HEK293T (cell line): ENCODE results near the gene TNFAIP8.

Source experiments
- ARNT ChIP-seq: fragments of 450-650 bp; IDR thresholded peaks from 2 replicates; pipeline ENCODE4 v1.6.1; 2017; ENCODE audit warnings: mild to moderate bottlenecking
- BHLHE40 ChIP-seq: fragments of 450-650 bp; IDR thresholded peaks from 2 replicates; pipeline ENCODE4 v1.6.1; 2016; ENCODE audit warnings: mild to moderate bottlenecking, moderate library complexity, borderline replicate concordance
- ELF4 ChIP-seq: fragments of 450-650 bp; IDR thresholded peaks from 2 replicates; pipeline ENCODE4 v1.6.1; 2017; ENCODE audit warnings: antibody characterized with exemption
- FOXA1 ChIP-seq: fragments of 450-650 bp; IDR thresholded peaks from 2 replicates; pipeline ENCODE4 v1.6.1; 2016; ENCODE audit warnings: mild to moderate bottlenecking
- FOXK2 ChIP-seq: fragments of 450-650 bp; IDR thresholded peaks from 2 replicates; pipeline ENCODE4 v1.6.1; 2016; ENCODE audit warnings: mild to moderate bottlenecking
- FOXM1 ChIP-seq: fragments of 450-650 bp; IDR thresholded peaks from 2 replicates; pipeline ENCODE4 v1.6.1; 2017; ENCODE audit warnings: mild to moderate bottlenecking, borderline replicate concordance
- HDGF ChIP-seq: fragments of 450-650 bp; IDR thresholded peaks from 2 replicates; pipeline ENCODE4 v1.6.1; 2017; ENCODE audit warnings: antibody characterized with exemption, borderline replicate concordance
- NFRKB ChIP-seq: fragments of 450-650 bp; IDR thresholded peaks from 2 replicates; pipeline ENCODE4 v1.6.1; 2016; ENCODE audit warnings: mild to moderate bottlenecking, moderate library complexity
- SP1 ChIP-seq: fragments of 450-650 bp; IDR thresholded peaks from 2 replicates; pipeline ENCODE4 v1.6.1; 2017
- SUZ12 ChIP-seq: fragments of 450-650 bp; IDR thresholded peaks from 2 replicates; pipeline ENCODE4 v1.6.1; 2016; ENCODE audit warnings: mild to moderate bottlenecking
- TARDBP ChIP-seq: fragments of 450-650 bp; IDR thresholded peaks from 2 replicates; pipeline ENCODE4 v1.6.1; 2016

- TF ChIP-seq SUZ12 (no peak), FOXA1 (no peak), FOXM1 (no peak), BHLHE40 (no peak), SP1 (no peak), HDGF (no peak), ELF4 (no peak), TARDBP (no peak), NFRKB (no peak), FOXK2 (no peak), ARNT (no peak)
These were observed 9.4 kb upstream of the TNFAIP8 start for GRCh38 chr5:119346394-119346793.
